PC-9 (cell line): Measurements from ENCODE around the gene AAK1. TPM values are rescaled to one million over a fixed set of nuclear protein-coding genes. Genes with fewer than 3 reads are reported as not detected.
"Not testable (repeated sequence)": the region's sequence is repeated elsewhere in the genome, so short reads cannot be mapped to it uniquely, and the experiment has no call there.

Source experiments
- BruUV-seq: library from RNA; stranded (reverse); fragments of 400-500 nt; replicated peaks from 2 replicates; lab custom pipeline; 2021; lab: Mats Ljungman, UMichigan
- CTCF ChIA-PET: fragments of 300-600 bp; sonication (Branson Sonifier 250); formaldehyde crosslinking; loops from one replicate; lab custom pipeline; 2022; ENCODE audit warnings: antibody characterized with exemption; lab: Charles Lee
- POLR2A ChIA-PET: fragments of 300-600 bp; sonication (Branson Sonifier 250); formaldehyde crosslinking; loops from one replicate; lab custom pipeline; 2022; ENCODE audit warnings: antibody characterized with exemption; ENCODE audit not compliant: unreplicated experiment; lab: Charles Lee
- DNase-seq, 2 experiments: peaks; one replicate each; pipeline versions ENCODE4 v3.0.0 to v3.0.0-alpha.2; 2015 to 2022; ENCODE audit warnings: mixed read lengths in 1 of 2
- H2AFZ ChIP-seq: fragments of 200-600 bp; sonication (generic); 2 replicates; pipeline ENCODE4 v1.8.1; 2017; ENCODE audit warnings: antibody characterized with exemption
- H3F3A ChIP-seq: fragments of 200-600 bp; sonication (generic); 2 replicates; pipeline ENCODE4 v1.8.1; 2017; ENCODE audit warnings: antibody characterized with exemption, mild to moderate bottlenecking, low read depth; ENCODE audit not compliant: insufficient read depth
- H3K27ac ChIP-seq: fragments of 200-600 bp; sonication (generic); 2 replicates; pipeline ENCODE4 v1.6.1; 2016; ENCODE audit warnings: mixed run types
- H3K27me3 ChIP-seq: fragments of 200-600 bp; sonication (generic); 2 replicates; pipeline ENCODE4 v1.6.1; 2016; ENCODE audit warnings: low read depth, mixed run types; ENCODE audit not compliant: insufficient read depth
- H3K36me3 ChIP-seq: fragments of 200-600 bp; sonication (generic); 2 replicates; pipeline ENCODE4 v1.6.1; 2016; ENCODE audit warnings: low read depth, mixed run types
- H3K4me1 ChIP-seq: fragments of 200-600 bp; sonication (generic); replicated peaks from 2 replicates; pipeline ENCODE4 v1.6.1; 2016; ENCODE audit warnings: mixed run types; ENCODE audit not compliant: insufficient read depth
- H3K4me2 ChIP-seq: fragments of 200-600 bp; sonication (generic); 2 replicates; pipeline ENCODE4 v1.6.1; 2017; ENCODE audit warnings: mixed run types
- H3K4me3 ChIP-seq: fragments of 200-600 bp; sonication (generic); 2 replicates; pipeline ENCODE4 v1.6.1; 2016; ENCODE audit warnings: mixed run types
- H3K79me2 ChIP-seq: fragments of 200-600 bp; sonication (generic); 2 replicates; pipeline ENCODE4 v1.6.1; 2017; ENCODE audit warnings: low read depth, mixed run types
- H3K9me2 ChIP-seq: fragments of 200-600 bp; sonication (generic); 2 replicates; pipeline ENCODE4 v1.8.1; 2017; ENCODE audit warnings: mild to moderate bottlenecking; ENCODE audit not compliant: insufficient read depth
- H3K9me3 ChIP-seq: fragments of 200-600 bp; sonication (generic); 2 replicates; pipeline ENCODE4 v1.8.1; 2016; ENCODE audit warnings: low read depth; ENCODE audit not compliant: insufficient read depth
- H4K20me1 ChIP-seq: fragments of 200-600 bp; sonication (generic); 2 replicates; pipeline ENCODE4 v1.8.1; 2017; ENCODE audit not compliant: insufficient read depth
- CTCF ChIP-seq: fragments of 200-600 bp; sonication (generic); conservative IDR thresholded peaks from 2 replicates; pipeline ENCODE4 v1.6.1; 2017; ENCODE audit warnings: mixed run types, antibody characterized with exemption, mild to moderate bottlenecking, moderate library complexity
- EZH2 ChIP-seq: fragments of 200-600 bp; sonication (generic); IDR thresholded peaks from 2 replicates; pipeline ENCODE4 v1.8.0; 2017; ENCODE audit warnings: antibody characterized with exemption, low read depth
- intact Hi-C: fragments of 100-400 bp; cut with micrococcal nuclease; formaldehyde crosslinking; loops from one replicate; pipeline ENCODE4 v1.10.0; 2022; ENCODE audit not compliant: unreplicated experiment
- total RNA-seq: library from RNA; stranded (reverse); gene quantifications from 2 replicates; pipeline ENCODE4 v1.2.3, GENCODE V29; 2021

AAK1 gene
- total RNA-seq, 1 experiment from 2014 or later, result 66.6 TPM

DNA sequence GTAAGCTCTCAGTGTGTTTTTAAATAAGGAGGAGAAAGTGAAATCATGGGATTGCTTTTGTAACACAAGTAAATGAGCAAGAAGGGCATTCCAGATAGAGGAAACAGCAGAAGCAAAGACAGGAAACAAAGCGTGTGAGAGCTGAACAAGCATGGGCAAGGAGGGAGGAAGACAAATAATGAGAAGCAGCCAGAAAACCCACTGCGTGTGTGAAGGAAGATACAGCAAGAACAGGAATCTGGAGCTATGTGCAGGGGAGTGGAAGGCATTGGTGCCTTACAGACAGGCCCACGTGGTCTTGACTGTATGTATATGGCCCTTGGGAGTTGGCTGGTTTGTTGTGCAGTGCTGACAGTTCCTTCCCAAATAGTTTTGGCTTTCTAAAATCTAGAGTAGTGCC is 88.6 kb downstream of the AAK1 start:
- Histone ChIP-seq H3K9me3 (peaks cover 3% of the 10 kb centered on the region; the same call in 1 of the 2 replicates), H3K4me2 (no peak overlapping the region), H3K79me2 (peaks cover 31% of the 10 kb centered on the region), H2AFZ (no peak overlapping the region), H3K9me2 (no peaks in the 10 kb centered on the region), H3K27me3 (no peaks in the 10 kb centered on the region), H3K4me3 (no peak overlapping the region), H3F3A (peaks cover 3% of the 10 kb centered on the region), H3K36me3 (0 out of 2 replicates have a peak, but pooled peaks cover 12% of the 10 kb centered on the region), H4K20me1 (no peaks in the 10 kb centered on the region; the same call in 1 of the 2 replicates), H3K27ac (no peak overlapping the region), H3K4me1 (peaks cover 9% of the 10 kb centered on the region)
- BruUV-seq, result no TSS peak
- POLR2A ChIA-PET, result no interaction called here
- intact Hi-C loops, result no loop called here
- CTCF ChIA-PET, result no interaction called here
- TF ChIP-seq CTCF (no peak), EZH2 (no peak)
- DNase-seq, result no peak

DNA sequence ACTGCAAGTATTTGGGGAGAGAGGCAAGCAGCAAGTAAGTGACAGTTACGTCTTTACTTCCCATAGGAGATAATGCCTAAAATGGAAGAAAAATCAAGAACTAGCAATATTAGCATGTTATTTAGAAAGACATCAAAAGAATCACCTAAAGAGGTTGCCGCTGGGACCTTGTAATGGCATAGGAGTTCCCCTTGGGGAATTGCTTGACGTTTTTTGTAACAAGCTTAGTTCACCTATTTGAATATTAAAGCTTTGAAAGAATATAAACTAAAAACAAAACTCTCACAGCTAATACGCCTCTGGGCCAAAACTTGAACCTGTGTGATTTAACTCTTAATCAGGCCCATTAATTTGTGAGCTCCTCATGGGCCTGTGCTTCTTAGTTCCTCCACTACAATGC is 89.0 kb downstream of the AAK1 start:
- H3K4me1 ChIP-seq, result peaks cover 9% of the 10 kb centered on the region
- H3K79me2 ChIP-seq, result peaks cover 28% of the 10 kb centered on the region
- H3K27me3 ChIP-seq, result no peaks in the 10 kb centered on the region
- H3K9me3 ChIP-seq, result peaks cover 3% of the 10 kb centered on the region; the same call in 1 of the 2 replicates
- no peak overlapping the region for H3K4me3 ChIP-seq
- no peak overlapping the region for H3K4me2 ChIP-seq
- no peak overlapping the region for H2AFZ ChIP-seq
- TF ChIP-seq EZH2, result no peak
- TF ChIP-seq CTCF, result no peak
- H3K36me3 ChIP-seq, result 0 out of 2 replicates have a peak, but pooled peaks cover 12% of the 10 kb centered on the region
- peaks cover 7% of the 10 kb centered on the region for H3F3A ChIP-seq
- no peaks in the 10 kb centered on the region for H3K9me2 ChIP-seq
- no peak for DNase-seq
- ChIA-PET POLR2A (no interaction called here), CTCF (no interaction called here)
- H3K27ac ChIP-seq, result no peak overlapping the region
- intact Hi-C loops, result no loop called here
- BruUV-seq, result no TSS peak
- no peaks in the 10 kb centered on the region; the same call in 1 of the 2 replicates for H4K20me1 ChIP-seq

- TF ChIP-seq EZH2 (no peak), CTCF (no peak)
- Histone ChIP-seq H3K4me3 (no peak overlapping the region), H3K9me3 (peaks cover 3% of the 10 kb centered on the region; the same call in 1 of the 2 replicates), H3K79me2 (peaks cover 26% of the 10 kb centered on the region), H3K27me3 (no peaks in the 10 kb centered on the region), H4K20me1 (no peaks in the 10 kb centered on the region; the same call in none of the 2 replicates), H3F3A (peaks cover 9% of the 10 kb centered on the region), H2AFZ (no peak overlapping the region), H3K4me2 (no peak overlapping the region), H3K27ac (no peak overlapping the region), H3K36me3 (0 out of 2 replicates have a peak, but pooled peaks cover 12% of the 10 kb centered on the region), H3K4me1 (peaks cover 12% of the 10 kb centered on the region), H3K9me2 (no peaks in the 10 kb centered on the region)
- no TSS peak for BruUV-seq
- intact Hi-C loops, result no loop called here
- CTCF ChIA-PET, result interaction anchor here (0.6 kb wide), 1 partner anchor 142 kb away, joined by 3 read pairs; no protein-coding TSS in a partner anchor
- POLR2A ChIA-PET, result no interaction called here
- no peak for DNase-seq
Observed at GRCh38 chr2:69553991-69554390, 89.5 kb downstream of the AAK1 start.

GRCh38 chr2:69550511-69550910 is 93.0 kb downstream of the AAK1 start:
- H3K4me3 ChIP-seq, H4K20me1 ChIP-seq, DNase-seq, H3K4me2 ChIP-seq, intact Hi-C loops, POLR2A ChIA-PET, H2AFZ ChIP-seq, BruUV-seq, H3K27ac ChIP-seq, H3K9me3 ChIP-seq, H3K9me2 ChIP-seq, CTCF ChIA-PET, H3F3A ChIP-seq, H3K27me3 ChIP-seq: not testable (repeated sequence)
- peaks cover 12% of the 10 kb centered on the region for H3K4me1 ChIP-seq
- peaks cover 27% of the 10 kb centered on the region for H3K79me2 ChIP-seq
- 0 out of 2 replicates have a peak, but pooled peaks cover 12% of the 10 kb centered on the region for H3K36me3 ChIP-seq
